IPS DF 6.9 (cell line): Measurements from ENCODE around the gene MIOS.
"Not testable (repeated sequence)": the region's sequence is repeated elsewhere in the genome, so short reads cannot be mapped to it uniquely, and the experiment has no call there.

Experiments
- DNase-seq: peaks from one replicate; pipeline ENCODE4 v3.0.0-alpha.2; 2013; ENCODE audit warnings: low read depth, low spot score
- H3K27ac ChIP-seq: one replicate; pipeline ENCODE4 v1.5.1; 2013; ENCODE audit warnings: low read length, control low read depth
- H3K27me3 ChIP-seq: 2 replicates; pipeline ENCODE4 v1.6.1; 2013; ENCODE audit warnings: mild to moderate bottlenecking, low read length; ENCODE audit not compliant: control insufficient read depth, insufficient read depth
- H3K36me3 ChIP-seq: 2 replicates; pipeline ENCODE4 v1.6.1; 2013; ENCODE audit warnings: low read length; ENCODE audit not compliant: control insufficient read depth, insufficient read depth
- H3K4me1 ChIP-seq: 2 replicates; pipeline ENCODE4 v1.6.1; 2013; ENCODE audit warnings: low read length; ENCODE audit not compliant: control insufficient read depth, insufficient read depth
- H3K4me3 ChIP-seq: 2 replicates; pipeline ENCODE4 v1.5.1; 2013; ENCODE audit warnings: mild to moderate bottlenecking, low read length
- H3K9me3 ChIP-seq: 2 replicates; pipeline ENCODE4 v1.6.1; 2013; ENCODE audit warnings: low read length, inconsistent platforms; ENCODE audit not compliant: control insufficient read depth, insufficient read depth
- WGBS: extraction: QIAGEN DNeasy Blood & Tissue Kit; methylation state at CpG from one replicate; pipeline ENCODE4 v1.1.7; 2013; ENCODE audit warnings: mixed read lengths, missing lambda C conversion rate; ENCODE audit not compliant: insufficient read length, insufficient coverage; 5-methylcytosine and 5-hydroxymethylcytosine counted together

MIOS gene

GRCh38 chr7:7654964-7655715 is 88.5 kb downstream of the MIOS start:
- H3K4me3 ChIP-seq, result no peak overlapping the region
- H3K36me3 ChIP-seq, result no peaks in the 10 kb centered on the region
- DNase-seq, result no peak
- H3K9me3 ChIP-seq, result no peaks in the 10 kb centered on the region
- 100% methylated on average over 1 of the region's 4 CpGs for WGBS
- no peaks in the 10 kb centered on the region for H3K4me1 ChIP-seq
- no peaks in the 10 kb centered on the region for H3K27me3 ChIP-seq
- H3K27ac ChIP-seq, result no peak overlapping the region

GRCh38 chr7:7656459-7656858 is 89.8 kb downstream of the MIOS start:
- WGBS, result no CpG with 5 or more reads among the region's 3 CpGs

More at GRCh38 chr7:7656459-7656858, 89.8 kb downstream of the MIOS start:
- not testable (repeated sequence) for H3K4me1 ChIP-seq, H3K4me3 ChIP-seq, H3K27me3 ChIP-seq, H3K9me3 ChIP-seq, DNase-seq, H3K27ac ChIP-seq, H3K36me3 ChIP-seq
